Measurements from ENCODE around the gene SORT1.

DNA sequence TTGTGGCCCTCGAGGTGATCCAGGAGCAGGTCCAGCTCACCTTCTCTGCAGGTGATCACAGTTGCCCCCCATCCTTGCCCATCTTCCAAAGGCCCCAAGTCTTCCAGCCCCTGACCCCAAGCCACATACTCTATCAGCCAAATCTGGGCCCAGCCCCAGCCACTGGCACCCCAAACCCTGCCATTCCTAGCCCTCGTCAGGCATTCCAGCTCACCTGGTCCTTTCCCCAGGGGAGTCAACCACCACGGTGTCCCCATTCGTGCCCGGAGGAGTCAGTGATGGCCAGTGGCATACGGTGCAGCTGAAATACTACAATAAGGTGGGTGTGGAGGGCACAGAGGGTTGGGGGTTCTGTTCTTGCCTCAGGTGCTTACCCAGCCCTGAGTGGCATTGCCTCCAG, 136.1 kb downstream of the SORT1 start:
- TF ChIP-seq, protein P1, sequence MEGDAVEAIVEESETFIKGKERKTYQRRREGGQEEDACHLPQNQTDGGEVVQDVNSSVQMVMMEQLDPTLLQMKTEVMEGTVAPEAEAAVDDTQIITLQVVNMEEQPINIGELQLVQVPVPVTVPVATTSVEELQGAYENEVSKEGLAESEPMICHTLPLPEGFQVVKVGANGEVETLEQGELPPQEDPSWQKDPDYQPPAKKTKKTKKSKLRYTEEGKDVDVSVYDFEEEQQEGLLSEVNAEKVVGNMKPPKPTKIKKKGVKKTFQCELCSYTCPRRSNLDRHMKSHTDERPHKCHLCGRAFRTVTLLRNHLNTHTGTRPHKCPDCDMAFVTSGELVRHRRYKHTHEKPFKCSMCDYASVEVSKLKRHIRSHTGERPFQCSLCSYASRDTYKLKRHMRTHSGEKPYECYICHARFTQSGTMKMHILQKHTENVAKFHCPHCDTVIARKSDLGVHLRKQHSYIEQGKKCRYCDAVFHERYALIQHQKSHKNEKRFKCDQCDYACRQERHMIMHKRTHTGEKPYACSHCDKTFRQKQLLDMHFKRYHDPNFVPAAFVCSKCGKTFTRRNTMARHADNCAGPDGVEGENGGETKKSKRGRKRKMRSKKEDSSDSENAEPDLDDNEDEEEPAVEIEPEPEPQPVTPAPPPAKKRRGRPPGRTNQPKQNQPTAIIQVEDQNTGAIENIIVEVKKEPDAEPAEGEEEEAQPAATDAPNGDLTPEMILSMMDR (IDR thresholded peaks at IDR 0.05 in 8 of 11, conservative IDR thresholded peaks at IDR 0.05 in 3 of 11): no peak
- no peak for TF ChIP-seq POLR2AphosphoS5 (IDR thresholded peaks at IDR 0.05)
